PC-3 (cell line): Measurements from ENCODE around the gene MRPL49.

Experiments used
- EZH2 ChIP-seq: fragments of 300-600 bp; sonication (generic); IDR thresholded peaks from one replicate; pipeline ENCODE4 v1.6.1; 2017; ENCODE audit warnings: antibody characterized with exemption, mild to moderate bottlenecking, low read length; ENCODE audit not compliant: unreplicated experiment
- EZH2phosphoT487 ChIP-seq: fragments of 300-600 bp; sonication (generic); IDR thresholded peaks from 2 replicates; pipeline ENCODE4 v1.6.1; 2018; ENCODE audit warnings: mild to moderate bottlenecking, antibody characterized with exemption, low read length, borderline replicate concordance
- TF ChIP-seq, protein P1 (sequence below): fragments of 300-600 bp; sonication (generic); conservative IDR thresholded peaks from 2 replicates; pipeline ENCODE4 v1.5.1; 2017; ENCODE audit warnings: antibody characterized with exemption, low read depth, mild to moderate bottlenecking, low read length

DNA sequence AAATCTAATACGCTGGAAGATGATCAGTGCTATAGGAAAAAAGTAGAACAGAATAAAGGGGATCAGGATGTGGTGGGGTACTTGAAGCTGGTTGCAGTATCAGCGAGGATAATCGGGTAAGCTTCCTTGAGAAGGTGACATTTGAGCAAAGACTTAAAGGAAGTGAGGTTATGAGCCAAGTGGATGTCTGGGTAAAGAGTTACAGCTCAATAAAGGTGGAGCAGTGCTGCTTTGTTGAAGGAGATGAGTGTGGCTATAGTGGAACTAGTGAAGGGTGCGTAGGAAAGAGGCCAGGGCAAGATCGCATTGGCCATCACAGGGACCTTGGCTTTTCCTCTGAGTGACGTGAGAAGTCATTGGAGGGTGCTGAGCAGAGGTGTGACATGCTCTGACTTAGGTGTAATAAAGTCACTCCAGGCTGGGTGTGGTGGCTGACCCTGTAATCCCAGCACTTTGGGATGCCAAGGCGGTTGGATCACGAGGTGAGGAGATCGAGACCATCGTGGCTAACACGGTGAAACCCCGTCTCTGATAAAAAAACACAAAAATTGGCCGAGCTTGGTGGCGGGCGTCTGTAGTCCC lies 14.5 kb downstream of the MRPL49 start:
- TF ChIP-seq, protein P1, sequence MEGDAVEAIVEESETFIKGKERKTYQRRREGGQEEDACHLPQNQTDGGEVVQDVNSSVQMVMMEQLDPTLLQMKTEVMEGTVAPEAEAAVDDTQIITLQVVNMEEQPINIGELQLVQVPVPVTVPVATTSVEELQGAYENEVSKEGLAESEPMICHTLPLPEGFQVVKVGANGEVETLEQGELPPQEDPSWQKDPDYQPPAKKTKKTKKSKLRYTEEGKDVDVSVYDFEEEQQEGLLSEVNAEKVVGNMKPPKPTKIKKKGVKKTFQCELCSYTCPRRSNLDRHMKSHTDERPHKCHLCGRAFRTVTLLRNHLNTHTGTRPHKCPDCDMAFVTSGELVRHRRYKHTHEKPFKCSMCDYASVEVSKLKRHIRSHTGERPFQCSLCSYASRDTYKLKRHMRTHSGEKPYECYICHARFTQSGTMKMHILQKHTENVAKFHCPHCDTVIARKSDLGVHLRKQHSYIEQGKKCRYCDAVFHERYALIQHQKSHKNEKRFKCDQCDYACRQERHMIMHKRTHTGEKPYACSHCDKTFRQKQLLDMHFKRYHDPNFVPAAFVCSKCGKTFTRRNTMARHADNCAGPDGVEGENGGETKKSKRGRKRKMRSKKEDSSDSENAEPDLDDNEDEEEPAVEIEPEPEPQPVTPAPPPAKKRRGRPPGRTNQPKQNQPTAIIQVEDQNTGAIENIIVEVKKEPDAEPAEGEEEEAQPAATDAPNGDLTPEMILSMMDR = no peak
- TF ChIP-seq EZH2 (no peak), EZH2phosphoT487 (no peak)
